ENCODE measurements around the gene UMOD.

UMOD gene

DNA sequence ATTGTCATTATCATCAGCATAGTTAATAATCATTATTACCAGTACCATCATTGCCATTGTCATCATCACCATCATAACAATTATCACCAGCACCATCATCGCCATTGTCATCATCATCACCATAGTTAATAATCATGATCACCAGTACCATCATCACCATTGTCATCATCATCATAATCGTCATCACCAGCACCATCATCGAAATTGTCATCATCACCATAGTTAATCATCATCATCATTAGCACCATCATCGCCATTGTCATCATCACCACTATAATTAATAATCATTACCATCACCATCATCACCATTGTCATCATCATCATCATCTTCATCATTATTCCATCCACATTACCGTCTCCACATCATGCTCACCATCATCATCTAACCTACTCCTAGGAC is 38.5 kb upstream of the UMOD start:
- no peaks in the 10 kb centered on the region for H3K9me3 ChIP-seq (ENCODE audit: low read length)
- no peak for TF ChIP-seq EZH2 (IDR thresholded peaks at IDR 0.05; ENCODE audit: borderline replicate concordance, low read length)
- TF ChIP-seq, protein P1, sequence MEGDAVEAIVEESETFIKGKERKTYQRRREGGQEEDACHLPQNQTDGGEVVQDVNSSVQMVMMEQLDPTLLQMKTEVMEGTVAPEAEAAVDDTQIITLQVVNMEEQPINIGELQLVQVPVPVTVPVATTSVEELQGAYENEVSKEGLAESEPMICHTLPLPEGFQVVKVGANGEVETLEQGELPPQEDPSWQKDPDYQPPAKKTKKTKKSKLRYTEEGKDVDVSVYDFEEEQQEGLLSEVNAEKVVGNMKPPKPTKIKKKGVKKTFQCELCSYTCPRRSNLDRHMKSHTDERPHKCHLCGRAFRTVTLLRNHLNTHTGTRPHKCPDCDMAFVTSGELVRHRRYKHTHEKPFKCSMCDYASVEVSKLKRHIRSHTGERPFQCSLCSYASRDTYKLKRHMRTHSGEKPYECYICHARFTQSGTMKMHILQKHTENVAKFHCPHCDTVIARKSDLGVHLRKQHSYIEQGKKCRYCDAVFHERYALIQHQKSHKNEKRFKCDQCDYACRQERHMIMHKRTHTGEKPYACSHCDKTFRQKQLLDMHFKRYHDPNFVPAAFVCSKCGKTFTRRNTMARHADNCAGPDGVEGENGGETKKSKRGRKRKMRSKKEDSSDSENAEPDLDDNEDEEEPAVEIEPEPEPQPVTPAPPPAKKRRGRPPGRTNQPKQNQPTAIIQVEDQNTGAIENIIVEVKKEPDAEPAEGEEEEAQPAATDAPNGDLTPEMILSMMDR (IDR thresholded peaks at IDR 0.05; ENCODE audit: low read length) = no peak
- H3K4me2 ChIP-seq (ENCODE audit: low read length) = no peak overlapping the region
- no peak overlapping the region for H3K9ac ChIP-seq (ENCODE audit: low read length)
- H3K4me3 ChIP-seq (ENCODE audit: low read depth, low read length, poor library complexity, severe bottlenecking) = no peak overlapping the region
- H3K4me1 ChIP-seq (ENCODE audit: insufficient read depth, low read length, severe bottlenecking) = no peaks in the 10 kb centered on the region
- H3K27ac ChIP-seq (ENCODE audit: low read depth, low read length, poor library complexity, severe bottlenecking) = no peak overlapping the region
- no peaks in the 10 kb centered on the region for H3F3A ChIP-seq (ENCODE audit: insufficient read depth, low read length)
- no peaks in the 10 kb centered on the region for H3K9me2 ChIP-seq (ENCODE audit: low read depth, low read length)
- no peaks in the 10 kb centered on the region for H3K79me2 ChIP-seq (ENCODE audit: insufficient read depth, low read length)
- H2AFZ ChIP-seq (ENCODE audit: low read length) = no peak overlapping the region
- no peaks in the 10 kb centered on the region for H4K20me1 ChIP-seq (ENCODE audit: insufficient read depth, low read length)
- no peaks in the 10 kb centered on the region for H3K27me3 ChIP-seq (ENCODE audit: insufficient read depth, low read length)
- no peaks in the 10 kb centered on the region for H3K36me3 ChIP-seq (ENCODE audit: insufficient read depth, low read length)

DNA sequence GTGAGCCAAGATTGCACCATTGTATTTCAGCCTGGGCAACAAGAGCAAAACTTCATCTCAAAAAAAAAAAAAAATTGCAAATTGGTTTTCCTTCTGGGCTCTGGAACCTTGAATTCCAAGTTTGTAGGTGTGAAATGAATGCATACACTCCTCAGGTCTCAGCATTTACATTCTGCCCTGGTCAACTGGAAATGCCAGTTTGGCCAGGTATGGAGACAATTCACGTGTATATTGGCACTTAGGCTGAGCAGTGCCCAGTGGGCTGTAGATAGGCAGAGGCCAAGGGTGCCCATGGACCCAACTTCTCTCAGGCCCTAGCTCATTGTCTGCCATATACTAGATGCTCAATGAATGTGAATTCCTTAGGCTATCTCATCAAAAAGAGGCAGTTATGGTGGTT is 36.3 kb upstream of the UMOD start:
- Histone ChIP-seq H3K4me2 (ENCODE audit: low read length) (no peak overlapping the region), H3K4me1 (ENCODE audit: insufficient read depth, low read length, severe bottlenecking) (no peaks in the 10 kb centered on the region), H3K9me3 (ENCODE audit: low read length) (no peaks in the 10 kb centered on the region), H2AFZ (ENCODE audit: low read length) (no peak overlapping the region), H3K9me2 (ENCODE audit: low read depth, low read length) (no peaks in the 10 kb centered on the region), H3K36me3 (ENCODE audit: insufficient read depth, low read length) (no peaks in the 10 kb centered on the region), H3K9ac (ENCODE audit: low read length) (no peak overlapping the region), H3K79me2 (ENCODE audit: insufficient read depth, low read length) (no peaks in the 10 kb centered on the region), H3K27me3 (ENCODE audit: insufficient read depth, low read length) (no peaks in the 10 kb centered on the region), H4K20me1 (ENCODE audit: insufficient read depth, low read length) (no peaks in the 10 kb centered on the region), H3F3A (ENCODE audit: insufficient read depth, low read length) (no peaks in the 10 kb centered on the region), H3K27ac (ENCODE audit: low read depth, low read length, poor library complexity, severe bottlenecking) (no peak overlapping the region), H3K4me3 (ENCODE audit: low read depth, low read length, poor library complexity, severe bottlenecking) (no peak overlapping the region)
- TF ChIP-seq, protein P1 (IDR thresholded peaks at IDR 0.05; ENCODE audit: low read length) = no peak
- TF ChIP-seq EZH2 (IDR thresholded peaks at IDR 0.05; ENCODE audit: borderline replicate concordance, low read length) = no peak

DNA sequence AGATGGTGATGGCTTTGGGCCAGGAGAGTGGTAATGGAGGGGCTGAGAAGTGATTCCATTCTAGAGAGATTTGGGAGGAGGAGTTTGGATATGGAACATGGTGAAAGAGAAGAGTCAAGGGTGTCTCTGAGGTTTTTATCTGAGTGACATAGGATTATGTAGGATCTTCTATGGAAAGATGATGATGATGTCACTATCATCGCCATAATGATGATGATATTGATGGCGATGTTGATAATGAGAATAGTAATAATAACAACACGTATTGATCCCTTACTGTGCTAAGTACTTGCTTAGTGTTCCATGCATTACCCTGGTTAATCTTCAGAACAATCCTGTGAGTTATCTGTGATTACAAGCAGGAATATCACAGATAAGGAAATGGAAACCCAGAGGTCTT is 35.5 kb upstream of the UMOD start:
- no peaks in the 10 kb centered on the region for H3K79me2 ChIP-seq (ENCODE audit: insufficient read depth, low read length)
- no peaks in the 10 kb centered on the region for H4K20me1 ChIP-seq (ENCODE audit: insufficient read depth, low read length)
- H3K9ac ChIP-seq (ENCODE audit: low read length) = no peak overlapping the region
- H3K27ac ChIP-seq (ENCODE audit: low read depth, low read length, poor library complexity, severe bottlenecking) = no peak overlapping the region
- no peaks in the 10 kb centered on the region for H3K36me3 ChIP-seq (ENCODE audit: insufficient read depth, low read length)
- no peaks in the 10 kb centered on the region for H3K9me3 ChIP-seq (ENCODE audit: low read length)
- no peaks in the 10 kb centered on the region for H3K4me1 ChIP-seq (ENCODE audit: insufficient read depth, low read length, severe bottlenecking)
- no peaks in the 10 kb centered on the region for H3F3A ChIP-seq (ENCODE audit: insufficient read depth, low read length)
- no peak overlapping the region for H3K4me2 ChIP-seq (ENCODE audit: low read length)
- no peak overlapping the region for H3K4me3 ChIP-seq (ENCODE audit: low read depth, low read length, poor library complexity, severe bottlenecking)
- H3K27me3 ChIP-seq (ENCODE audit: insufficient read depth, low read length) = no peaks in the 10 kb centered on the region
- no peaks in the 10 kb centered on the region for H3K9me2 ChIP-seq (ENCODE audit: low read depth, low read length)
- H2AFZ ChIP-seq (ENCODE audit: low read length) = no peak overlapping the region
- TF ChIP-seq, protein P1 (IDR thresholded peaks at IDR 0.05; ENCODE audit: low read length) = no peak
- no peak for TF ChIP-seq EZH2 (IDR thresholded peaks at IDR 0.05; ENCODE audit: borderline replicate concordance, low read length)

Data from OCI-LY1 (cell line).